ENCODE data around the gene SCD.
"Not testable (repeated sequence)": the region's sequence is repeated elsewhere in the genome, so short reads cannot be mapped to it uniquely, and the experiment has no call there.

SCD gene

GRCh38 chr10:100374677-100375353, 27.8 kb downstream of the SCD start:
- peak overlapping the region; percentile 64 for H3K4me3 ChIP-seq (ENCODE audit: extremely low read depth, insufficient read depth, low read length, poor library complexity, severe bottlenecking)
- H3K4me1 ChIP-seq (ENCODE audit: control insufficient read depth, insufficient read depth, low read length, poor library complexity, severe bottlenecking): peaks cover 32% of the 10 kb centered on the region
- peak overlapping the region; percentile 100 for H3K27ac ChIP-seq (ENCODE audit: low read depth, low read length, severe bottlenecking)
- H3K9me3 ChIP-seq (ENCODE audit: control insufficient read depth, low read length); H3K36me3 ChIP-seq (ENCODE audit: control insufficient read depth, insufficient read depth, low read length): not testable (repeated sequence)
- WGBS, 2 experiments (ENCODE audit: insufficient coverage in 2 of 2): 67 to 77% methylated on average over 7 of the region's 7 CpGs

- peaks cover 19% of the 10 kb centered on the region for H3K4me1 ChIP-seq (ENCODE audit: control insufficient read depth, insufficient read depth, low read length, poor library complexity, severe bottlenecking)
- H3K9me3 ChIP-seq (ENCODE audit: control insufficient read depth, low read length); H3K4me3 ChIP-seq (ENCODE audit: extremely low read depth, insufficient read depth, low read length, poor library complexity, severe bottlenecking); H3K27ac ChIP-seq (ENCODE audit: low read depth, low read length, severe bottlenecking): not testable (repeated sequence)
- 98% methylated on average over 6 of the region's 6 CpGs; no CpG with 5 or more reads in 1 of the 2 experiments for WGBS, 2 experiments (ENCODE audit: insufficient coverage in 2 of 2)
- peaks cover 11% of the 10 kb centered on the region for H3K36me3 ChIP-seq (ENCODE audit: control insufficient read depth, insufficient read depth, low read length)
Observed at GRCh38 chr10:100376656-100377055, 29.6 kb downstream of the SCD start.

GRCh38 chr10:100377830-100378229, 30.8 kb downstream of the SCD start:
- Histone ChIP-seq H3K4me1 (ENCODE audit: control insufficient read depth, insufficient read depth, low read length, poor library complexity, severe bottlenecking) (peaks cover 12% of the 10 kb centered on the region), H3K9me3 (ENCODE audit: control insufficient read depth, low read length) (no peaks in the 10 kb centered on the region), H3K27ac (ENCODE audit: low read depth, low read length, severe bottlenecking) (no peak overlapping the region), H3K36me3 (ENCODE audit: control insufficient read depth, insufficient read depth, low read length) (peaks cover 22% of the 10 kb centered on the region), H3K4me3 (ENCODE audit: extremely low read depth, insufficient read depth, low read length, poor library complexity, severe bottlenecking) (no peak overlapping the region)
- 94 to 100% methylated on average over 2 of the region's 5 CpGs for WGBS, 2 experiments (ENCODE audit: insufficient coverage in 2 of 2)

- no peak overlapping the region for H3K27ac ChIP-seq (ENCODE audit: low read depth, low read length, severe bottlenecking)
- H3K4me1 ChIP-seq (ENCODE audit: control insufficient read depth, insufficient read depth, low read length, poor library complexity, severe bottlenecking): peaks cover 10% of the 10 kb centered on the region
- 93 to 96% methylated on average over 3 of the region's 3 CpGs for WGBS, 2 experiments (ENCODE audit: insufficient coverage in 2 of 2)
- no peak overlapping the region for H3K4me3 ChIP-seq (ENCODE audit: extremely low read depth, insufficient read depth, low read length, poor library complexity, severe bottlenecking)
- H3K36me3 ChIP-seq (ENCODE audit: control insufficient read depth, insufficient read depth, low read length): peaks cover 28% of the 10 kb centered on the region
- H3K9me3 ChIP-seq (ENCODE audit: control insufficient read depth, low read length): no peaks in the 10 kb centered on the region
Observed at GRCh38 chr10:100380400-100380799, 33.4 kb downstream of the SCD start.

- Histone ChIP-seq H3K36me3 (ENCODE audit: control insufficient read depth, insufficient read depth, low read length) (peaks cover 26% of the 10 kb centered on the region), H3K4me3 (ENCODE audit: extremely low read depth, insufficient read depth, low read length, poor library complexity, severe bottlenecking) (no peak overlapping the region)
Observed at GRCh38 chr10:100382553-100382952, 35.5 kb downstream of the SCD start.

GRCh38 chr10:100383251-100383650, 36.2 kb downstream of the SCD start:
- H3K9me3 ChIP-seq (ENCODE audit: control insufficient read depth, low read length): no peaks in the 10 kb centered on the region
- H3K4me1 ChIP-seq (ENCODE audit: control insufficient read depth, insufficient read depth, low read length, poor library complexity, severe bottlenecking): no peaks in the 10 kb centered on the region
- no peak overlapping the region for H3K27ac ChIP-seq (ENCODE audit: low read depth, low read length, severe bottlenecking)
- peaks cover 27% of the 10 kb centered on the region for H3K36me3 ChIP-seq (ENCODE audit: control insufficient read depth, insufficient read depth, low read length)
- H3K4me3 ChIP-seq (ENCODE audit: extremely low read depth, insufficient read depth, low read length, poor library complexity, severe bottlenecking): no peak overlapping the region
- 100% methylated on average over 1 of the region's 2 CpGs; no CpG with 5 or more reads in 1 of the 2 experiments for WGBS, 2 experiments (ENCODE audit: insufficient coverage in 2 of 2)

More at GRCh38 chr10:100382553-100382952, 35.5 kb downstream of the SCD start:
- H3K27ac ChIP-seq (ENCODE audit: low read depth, low read length, severe bottlenecking): no peak overlapping the region
- H3K4me1 ChIP-seq (ENCODE audit: control insufficient read depth, insufficient read depth, low read length, poor library complexity, severe bottlenecking): no peaks in the 10 kb centered on the region
- 94 to 98% methylated on average over 12 to 13 of the region's 13 CpGs for WGBS, 2 experiments (ENCODE audit: insufficient coverage in 2 of 2)
- H3K9me3 ChIP-seq (ENCODE audit: control insufficient read depth, low read length): no peaks in the 10 kb centered on the region

GRCh38 chr10:100391163-100392002, 44.4 kb downstream of the SCD start:
- Histone ChIP-seq H3K9me3 (ENCODE audit: control insufficient read depth, low read length) (no peaks in the 10 kb centered on the region), H3K4me3 (ENCODE audit: extremely low read depth, insufficient read depth, low read length, poor library complexity, severe bottlenecking) (no peak overlapping the region), H3K36me3 (ENCODE audit: control insufficient read depth, insufficient read depth, low read length) (peaks cover 11% of the 10 kb centered on the region), H3K27ac (ENCODE audit: low read depth, low read length, severe bottlenecking) (no peak overlapping the region), H3K4me1 (ENCODE audit: control insufficient read depth, insufficient read depth, low read length, poor library complexity, severe bottlenecking) (peaks cover 3% of the 10 kb centered on the region)
- 79 to 85% methylated on average over 2 of the region's 4 CpGs for WGBS, 2 experiments (ENCODE audit: insufficient coverage in 2 of 2)

GRCh38 chr10:100392686-100393003, 45.6 kb downstream of the SCD start:
- no peak overlapping the region for H3K27ac ChIP-seq (ENCODE audit: low read depth, low read length, severe bottlenecking)
- WGBS, 2 experiments (ENCODE audit: insufficient coverage in 2 of 2): 90 to 100% methylated on average over 1 of the region's 1 CpG

GRCh38 chr10:100395626-100396025, 48.6 kb downstream of the SCD start:
- H3K9me3 ChIP-seq (ENCODE audit: control insufficient read depth, low read length): no peaks in the 10 kb centered on the region
- peaks cover 3% of the 10 kb centered on the region for H3K4me1 ChIP-seq (ENCODE audit: control insufficient read depth, insufficient read depth, low read length, poor library complexity, severe bottlenecking)
- H3K4me3 ChIP-seq (ENCODE audit: extremely low read depth, insufficient read depth, low read length, poor library complexity, severe bottlenecking): no peak overlapping the region
- H3K36me3 ChIP-seq (ENCODE audit: control insufficient read depth, insufficient read depth, low read length): no peaks in the 10 kb centered on the region
- H3K27ac ChIP-seq (ENCODE audit: low read depth, low read length, severe bottlenecking): no peak overlapping the region
- 71 to 100% methylated on average over 1 of the region's 2 CpGs for WGBS, 2 experiments (ENCODE audit: insufficient coverage in 2 of 2)

More at GRCh38 chr10:100392686-100393003, 45.6 kb downstream of the SCD start:
- Histone ChIP-seq H3K9me3 (ENCODE audit: control insufficient read depth, low read length) (no peaks in the 10 kb centered on the region), H3K4me3 (ENCODE audit: extremely low read depth, insufficient read depth, low read length, poor library complexity, severe bottlenecking) (no peak overlapping the region), H3K4me1 (ENCODE audit: control insufficient read depth, insufficient read depth, low read length, poor library complexity, severe bottlenecking) (peaks cover 3% of the 10 kb centered on the region), H3K36me3 (ENCODE audit: control insufficient read depth, insufficient read depth, low read length) (peaks cover 11% of the 10 kb centered on the region)

GRCh38 chr10:100396605-100397004, 49.6 kb downstream of the SCD start:
- Histone ChIP-seq H3K4me1 (ENCODE audit: control insufficient read depth, insufficient read depth, low read length, poor library complexity, severe bottlenecking) (no peaks in the 10 kb centered on the region), H3K36me3 (ENCODE audit: control insufficient read depth, insufficient read depth, low read length) (no peaks in the 10 kb centered on the region), H3K27ac (ENCODE audit: low read depth, low read length, severe bottlenecking) (no peak overlapping the region), H3K9me3 (ENCODE audit: control insufficient read depth, low read length) (no peaks in the 10 kb centered on the region), H3K4me3 (ENCODE audit: extremely low read depth, insufficient read depth, low read length, poor library complexity, severe bottlenecking) (no peak overlapping the region)
- 91 to 92% methylated on average over 4 of the region's 4 CpGs for WGBS, 2 experiments (ENCODE audit: insufficient coverage in 2 of 2)
